Lung microvascular endothelial cell (primary cell): ENCODE data around the gene TICAM1. TPM values are rescaled to one million over a fixed set of nuclear protein-coding genes. Genes with fewer than 3 reads are reported as not detected.
A peak's percentile ranks its signal among the peaks of the same experiment; 100 is the strongest.
"Not testable (repeated sequence)": the region's sequence is repeated elsewhere in the genome, so short reads cannot be mapped to it uniquely, and the experiment has no call there.

ENCODE experiments used
- DNase-seq, 2 donors: peaks; one replicate each; pipeline versions ENCODE4 v3.0.0 to v3.0.0-alpha.2; 2010; ENCODE audit warnings: low read depth in 2 of 2
- total RNA-seq: library from RNA; depleted of rRNA; stranded (reverse); fragments of >200 nt; gene quantifications from 2 replicates; pipeline ENCODE4 v1.2.1, GENCODE V29; 2014

TICAM1 gene
- total RNA-seq, 1 donor from 2014 or later, result 2.8 TPM

GRCh38 chr19:4844348-4845179 is 13.1 kb upstream of the TICAM1 start:
- no peak for DNase-seq

GRCh38 chr19:4843647-4843965 is 12.1 kb upstream of the TICAM1 start:
- DNase-seq, result no peak

GRCh38 chr19:4839192-4839591 is 7.7 kb upstream of the TICAM1 start:
- no peak for DNase-seq

- no peak for DNase-seq
Observed at GRCh38 chr19:4832776-4833175, 1.3 kb upstream of the TICAM1 start.

- DNase-seq, result not testable (repeated sequence)
Observed at GRCh38 chr19:4831979-4832340, 448 bp upstream of the TICAM1 start.

- no peak for DNase-seq
Observed at GRCh38 chr19:4830768-4831265, 695 bp downstream of the TICAM1 start.

GRCh38 chr19:4830332-4830731 is 1.2 kb downstream of the TICAM1 start:
- no peak for DNase-seq

- DNase-seq, result peak; percentile 22 to 33
Observed at GRCh38 chr19:4829001-4829712, 2.4 kb downstream of the TICAM1 start.

GRCh38 chr19:4823577-4823976 is 7.9 kb downstream of the TICAM1 start:
- no peak for DNase-seq

- not testable (repeated sequence) for DNase-seq
Observed at GRCh38 chr19:4822354-4822753, 9.2 kb downstream of the TICAM1 start.

- no peak for DNase-seq
Observed at GRCh38 chr19:4821265-4821664, 10.2 kb downstream of the TICAM1 start.

- DNase-seq, result no peak
Observed at GRCh38 chr19:4817467-4818277, 13.8 kb downstream of the TICAM1 start.

- DNase-seq, result no peak
Observed at GRCh38 chr19:4816950-4817278, 14.6 kb downstream of the TICAM1 start.

GRCh38 chr19:4816202-4816949 is 15.1 kb downstream of the TICAM1 start:
- DNase-seq, result no peak

- DNase-seq, result peak; percentile 94
Observed at GRCh38 chr19:4815426-4816201, 15.9 kb downstream of the TICAM1 start.

GRCh38 chr19:4814625-4815425 is 16.7 kb downstream of the TICAM1 start:
- no peak for DNase-seq

GRCh38 chr19:4811328-4812131 is 20.0 kb downstream of the TICAM1 start:
- DNase-seq, result peak; percentile 75 to 84

GRCh38 chr19:4807188-4807587 is 24.3 kb downstream of the TICAM1 start:
- no peak for DNase-seq

- no peak for DNase-seq
Observed at GRCh38 chr19:4806384-4806783, 25.1 kb downstream of the TICAM1 start.
